Measurements from ENCODE around the gene NAGLU.
"Not testable (repeated sequence)": the region's sequence is repeated elsewhere in the genome, so short reads cannot be mapped to it uniquely, and the experiment has no call there.

- TF ChIP-seq, protein P1, sequence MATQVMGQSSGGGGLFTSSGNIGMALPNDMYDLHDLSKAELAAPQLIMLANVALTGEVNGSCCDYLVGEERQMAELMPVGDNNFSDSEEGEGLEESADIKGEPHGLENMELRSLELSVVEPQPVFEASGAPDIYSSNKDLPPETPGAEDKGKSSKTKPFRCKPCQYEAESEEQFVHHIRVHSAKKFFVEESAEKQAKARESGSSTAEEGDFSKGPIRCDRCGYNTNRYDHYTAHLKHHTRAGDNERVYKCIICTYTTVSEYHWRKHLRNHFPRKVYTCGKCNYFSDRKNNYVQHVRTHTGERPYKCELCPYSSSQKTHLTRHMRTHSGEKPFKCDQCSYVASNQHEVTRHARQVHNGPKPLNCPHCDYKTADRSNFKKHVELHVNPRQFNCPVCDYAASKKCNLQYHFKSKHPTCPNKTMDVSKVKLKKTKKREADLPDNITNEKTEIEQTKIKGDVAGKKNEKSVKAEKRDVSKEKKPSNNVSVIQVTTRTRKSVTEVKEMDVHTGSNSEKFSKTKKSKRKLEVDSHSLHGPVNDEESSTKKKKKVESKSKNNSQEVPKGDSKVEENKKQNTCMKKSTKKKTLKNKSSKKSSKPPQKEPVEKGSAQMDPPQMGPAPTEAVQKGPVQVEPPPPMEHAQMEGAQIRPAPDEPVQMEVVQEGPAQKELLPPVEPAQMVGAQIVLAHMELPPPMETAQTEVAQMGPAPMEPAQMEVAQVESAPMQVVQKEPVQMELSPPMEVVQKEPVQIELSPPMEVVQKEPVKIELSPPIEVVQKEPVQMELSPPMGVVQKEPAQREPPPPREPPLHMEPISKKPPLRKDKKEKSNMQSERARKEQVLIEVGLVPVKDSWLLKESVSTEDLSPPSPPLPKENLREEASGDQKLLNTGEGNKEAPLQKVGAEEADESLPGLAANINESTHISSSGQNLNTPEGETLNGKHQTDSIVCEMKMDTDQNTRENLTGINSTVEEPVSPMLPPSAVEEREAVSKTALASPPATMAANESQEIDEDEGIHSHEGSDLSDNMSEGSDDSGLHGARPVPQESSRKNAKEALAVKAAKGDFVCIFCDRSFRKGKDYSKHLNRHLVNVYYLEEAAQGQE (IDR thresholded peaks at IDR 0.05; ENCODE audit: insufficient read depth in 1 of 2, low read depth in 2 of 2, low read length in 2 of 2), result not testable (repeated sequence)
- TF ChIP-seq POLR2AphosphoS5 (IDR thresholded peaks at IDR 0.05; ENCODE audit: low read depth, low read length); TAF1 (IDR thresholded peaks at IDR 0.05; ENCODE audit: borderline replicate concordance, insufficient read depth, low read length); SIN3A (IDR thresholded peaks at IDR 0.05; ENCODE audit: borderline replicate concordance, insufficient read depth, low read length); FOXP2 (optimal IDR thresholded peaks at IDR 0.05; ENCODE audit: borderline replicate concordance, extremely low read depth, extremely low read length, insufficient read depth): not testable (repeated sequence)
Observed at GRCh38 chr17:42552736-42553135, 16.7 kb downstream of the NAGLU start, which contains the start of gene HSD17B1.

All from PFSK-1 (cell line).